ENCODE results near the gene STAT3. TPM values are rescaled to one million over a fixed set of nuclear protein-coding genes. Genes with fewer than 3 reads are reported as not detected.
A peak's percentile ranks its signal among the peaks of the same experiment; 100 is the strongest.

Gene STAT3
- total and polyA plus RNA-seq, 2 donors (not counting 1 experiment from before 2014, with no cell fraction given), result 50.1 to 140 TPM

DNA sequence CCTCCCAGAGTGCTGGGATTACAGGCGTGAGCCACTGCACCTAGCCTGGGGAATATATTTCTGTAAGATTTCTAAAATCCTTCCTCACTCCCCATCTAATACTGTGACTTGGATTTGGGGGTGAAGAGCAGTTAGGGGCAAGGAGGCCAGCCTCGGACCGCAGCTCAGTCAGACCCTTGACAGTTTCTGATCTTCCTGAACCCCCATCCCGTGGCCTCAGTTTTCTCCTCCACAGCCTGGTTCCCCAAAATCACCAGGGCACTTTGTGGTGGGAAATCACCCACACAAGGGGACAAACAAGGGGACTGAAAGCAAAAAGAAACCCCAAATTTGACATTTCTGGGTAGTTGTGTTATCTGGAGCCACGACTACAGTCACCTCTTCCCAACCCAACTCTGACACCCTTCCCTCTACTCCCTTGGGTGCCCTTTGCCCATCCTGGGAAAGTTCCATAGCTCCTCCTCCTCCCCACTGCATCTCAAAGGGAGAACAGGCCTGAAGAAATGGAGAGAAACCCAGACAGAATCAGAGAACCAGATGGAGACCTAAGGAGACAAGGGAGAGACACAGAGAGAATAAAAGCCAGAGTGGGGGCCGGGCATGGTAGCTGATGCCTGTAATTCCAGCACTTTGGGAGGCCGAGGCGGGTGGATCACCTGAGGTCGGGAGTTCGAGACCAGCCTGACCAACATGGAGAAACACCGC is 102.7 kb downstream of the STAT3 start:
- Histone ChIP-seq H2AFZ (ENCODE audit: insufficient read depth, low read depth, low read length, poor library complexity, severe bottlenecking) (no peak overlapping the region), H3K4me1 (ENCODE audit: control insufficient read depth in 2 of 2, insufficient read depth in 2 of 2, low read length in 2 of 2) (peaks cover 24 to 36% of the 10 kb centered on the region in 2 donors), H3K9me3 (ENCODE audit: control extremely low read depth in 1 of 3, control insufficient read depth in 2 of 3, insufficient read depth in 1 of 3, low read length in 2 of 3) (no peaks in the 10 kb centered on the region), H3K9ac (ENCODE audit: low read length) (no peak overlapping the region), H3K27me3 (replicated peaks in 1 of 4; ENCODE audit: control extremely low read depth in 1 of 4, control insufficient read depth in 3 of 4, insufficient read depth in 4 of 4, low read length in 3 of 4) (no peaks in the 10 kb centered on the region), H3K4me2 (replicated peaks; ENCODE audit: low read depth, low read length, poor library complexity, severe bottlenecking) (no peak overlapping the region), H3K4me3 (ENCODE audit: control extremely low read depth in 1 of 5, extremely low read depth in 1 of 5, insufficient read depth in 1 of 5, low read depth in 2 of 5, low read length in 4 of 5) (no peak overlapping the region), H3K36me3 (replicated peaks in 1 of 2; ENCODE audit: control extremely low read depth in 1 of 2, control insufficient read depth in 1 of 2, extremely low read depth in 1 of 2, insufficient read depth in 2 of 2, low read length in 1 of 2) (no peaks in the 10 kb centered on the region), H3K79me2 (ENCODE audit: control insufficient read depth, insufficient read depth, low read length) (peaks cover 11% of the 10 kb centered on the region), H4K20me1 (ENCODE audit: control insufficient read depth, insufficient read depth, low read length, poor library complexity, severe bottlenecking) (no peaks in the 10 kb centered on the region), H3K27ac (ENCODE audit: low read length in 2 of 2) (no peak overlapping the region)
- Mint-ChIP-seq H3K9me3 (ENCODE audit: insufficient read depth) (no peaks in the 10 kb centered on the region), H3K4me1 (peaks cover 35% of the 10 kb centered on the region), H3K4me3 (no peak overlapping the region), H3K27me3 (no peaks in the 10 kb centered on the region), H3K27ac (peak overlapping the region; percentile 56)
- ChIA-PET CTCF (no interaction called here), POLR2A (interaction anchor here (1.3 kb wide), 1 partner anchor 319 kb away, joined by 5 read pairs; the partner anchor contains the start of gene CNP)
- DNase-seq (no peak), ATAC-seq (ENCODE audit: low read depth) (no peak)
- intact Hi-C loops (cut with micrococcal nuclease), result no loop called here
- TF ChIP-seq CTCF (IDR thresholded peaks at IDR 0.05), result no peak
- TF ChIP-seq EZH2 (IDR thresholded peaks at IDR 0.05; ENCODE audit: borderline replicate concordance, insufficient read depth, low read depth, low read length, poor library complexity, severe bottlenecking), result no peak
- WGBS (ENCODE audit: insufficient coverage), result 86% methylated on average over 1 of the region's 11 CpGs

DNA sequence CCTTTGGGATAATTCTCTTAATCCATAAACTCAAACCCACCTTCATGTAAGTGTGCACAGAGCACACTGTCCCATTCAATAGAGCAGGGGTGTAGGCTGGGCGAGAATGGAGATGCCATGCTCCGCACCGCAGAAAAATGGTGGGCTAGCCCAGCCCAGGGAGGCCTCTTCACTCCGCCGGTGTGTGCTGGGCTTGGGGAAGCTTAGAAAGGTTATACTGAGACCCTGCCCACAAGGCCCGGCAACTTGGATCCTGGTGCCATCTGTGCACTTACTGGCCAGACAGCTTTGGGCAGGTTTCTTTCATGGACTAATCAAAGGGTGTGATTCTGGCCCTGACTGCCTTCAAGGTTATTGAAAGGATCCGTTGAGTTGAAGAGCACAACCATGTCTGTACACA is 103.7 kb downstream of the STAT3 start:
- H3K9me3 Mint-ChIP-seq (ENCODE audit: insufficient read depth), result no peaks in the 10 kb centered on the region
- Histone ChIP-seq H3K9ac (ENCODE audit: low read length) (no peak overlapping the region), H3K9me3 (ENCODE audit: control extremely low read depth in 1 of 3, control insufficient read depth in 2 of 3, insufficient read depth in 1 of 3, low read length in 2 of 3) (no peaks in the 10 kb centered on the region), H3K36me3 (replicated peaks in 1 of 2; ENCODE audit: control extremely low read depth in 1 of 2, control insufficient read depth in 1 of 2, extremely low read depth in 1 of 2, insufficient read depth in 2 of 2, low read length in 1 of 2) (no peaks in the 10 kb centered on the region), H3K27me3 (replicated peaks in 1 of 4; ENCODE audit: control extremely low read depth in 1 of 4, control insufficient read depth in 3 of 4, insufficient read depth in 4 of 4, low read length in 3 of 4) (no peaks in the 10 kb centered on the region), H3K4me2 (replicated peaks; ENCODE audit: low read depth, low read length, poor library complexity, severe bottlenecking) (no peak overlapping the region), H4K20me1 (ENCODE audit: control insufficient read depth, insufficient read depth, low read length, poor library complexity, severe bottlenecking) (no peaks in the 10 kb centered on the region), H3K4me1 (ENCODE audit: control insufficient read depth in 2 of 2, insufficient read depth in 2 of 2, low read length in 2 of 2) (peaks cover 23 to 29% of the 10 kb centered on the region in 2 donors), H3K27ac (ENCODE audit: low read length in 2 of 2) (no peak overlapping the region), H3K79me2 (ENCODE audit: control insufficient read depth, insufficient read depth, low read length) (peaks cover 11% of the 10 kb centered on the region), H2AFZ (ENCODE audit: insufficient read depth, low read depth, low read length, poor library complexity, severe bottlenecking) (no peak overlapping the region), H3K4me3 (ENCODE audit: control extremely low read depth in 1 of 5, extremely low read depth in 1 of 5, insufficient read depth in 1 of 5, low read depth in 2 of 5, low read length in 4 of 5) (no peak overlapping the region)
- H3K27me3 Mint-ChIP-seq, result no peaks in the 10 kb centered on the region
- intact Hi-C loops (cut with micrococcal nuclease), result no loop called here
- H3K4me1 Mint-ChIP-seq, result peaks cover 26% of the 10 kb centered on the region
- ChIA-PET POLR2A (interaction anchor here (0.7 kb wide), 2 partner anchors 37 to 121 kb away, joined by 3 read pairs; no protein-coding TSS in a partner anchor), CTCF (no interaction called here)
- ATAC-seq (ENCODE audit: low read depth) (no peak), DNase-seq (no peak)
- WGBS (ENCODE audit: insufficient coverage), result 100% methylated on average over 5 of the region's 7 CpGs
- TF ChIP-seq EZH2 (IDR thresholded peaks at IDR 0.05; ENCODE audit: borderline replicate concordance, insufficient read depth, low read depth, low read length, poor library complexity, severe bottlenecking) (no peak), CTCF (IDR thresholded peaks at IDR 0.05) (no peak)
- no peak overlapping the region for H3K27ac Mint-ChIP-seq
- no peak overlapping the region for H3K4me3 Mint-ChIP-seq

All from B cell (primary cell).